ENCODE measurements around the gene ANKS1B. TPM values are rescaled to one million over a fixed set of nuclear protein-coding genes. Genes with fewer than 3 reads are reported as not detected.

ANKS1B gene
- total RNA-seq, 4 donors from 2014 or later = 0.88 to 10.7 (median 4.4) TPM

DNA sequence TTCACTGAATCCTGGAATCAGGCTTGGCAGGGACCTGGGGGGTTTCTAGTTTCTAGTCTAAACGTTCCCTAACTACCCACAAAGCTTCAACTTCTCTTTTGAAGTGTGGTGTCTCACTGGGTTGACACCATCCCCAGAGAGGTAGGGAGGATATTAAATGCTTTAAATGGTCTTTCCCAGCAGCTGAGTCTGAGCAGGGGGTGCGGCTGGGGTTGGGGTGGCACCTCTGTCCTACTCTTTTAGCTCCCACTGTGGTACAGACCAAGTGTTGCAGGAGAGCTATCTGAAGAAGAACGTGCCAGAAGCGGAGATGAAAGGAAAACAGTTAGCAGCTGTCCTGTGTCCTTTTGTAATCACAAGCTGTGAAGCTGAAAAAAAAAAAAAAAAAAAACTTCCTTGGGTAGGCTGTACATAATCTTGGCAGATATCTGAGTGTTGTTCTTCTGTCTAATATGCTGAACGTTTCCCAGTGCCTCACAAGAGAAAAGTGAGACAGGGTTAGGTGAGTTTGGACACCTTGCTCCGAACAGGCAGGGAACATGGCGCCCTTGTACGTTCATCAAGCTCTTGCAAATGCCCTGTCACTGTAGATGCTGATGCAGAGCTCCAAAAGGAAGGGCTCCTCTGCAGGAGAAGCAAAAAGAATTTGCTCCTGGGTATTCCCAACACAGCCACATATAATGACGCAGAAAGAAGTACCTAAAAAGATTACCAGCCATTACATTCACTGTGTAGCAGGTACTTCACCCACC, 892.5 kb downstream of the ANKS1B start:
- no peak overlapping the region for H3K27ac ChIP-seq
- H3K9me3 ChIP-seq = no peaks in the 10 kb centered on the region
- TF ChIP-seq POLR2A (IDR thresholded peaks at IDR 0.05) = no peak
- TF ChIP-seq CTCF (IDR thresholded peaks at IDR 0.05) = no peak
- no peak overlapping the region for H3K4me3 ChIP-seq
- H3K27me3 ChIP-seq = no peaks in the 10 kb centered on the region
- H3K4me1 ChIP-seq = no peaks in the 10 kb centered on the region
- no peaks in the 10 kb centered on the region for H3K36me3 ChIP-seq
- no peak for DNase-seq

DNA sequence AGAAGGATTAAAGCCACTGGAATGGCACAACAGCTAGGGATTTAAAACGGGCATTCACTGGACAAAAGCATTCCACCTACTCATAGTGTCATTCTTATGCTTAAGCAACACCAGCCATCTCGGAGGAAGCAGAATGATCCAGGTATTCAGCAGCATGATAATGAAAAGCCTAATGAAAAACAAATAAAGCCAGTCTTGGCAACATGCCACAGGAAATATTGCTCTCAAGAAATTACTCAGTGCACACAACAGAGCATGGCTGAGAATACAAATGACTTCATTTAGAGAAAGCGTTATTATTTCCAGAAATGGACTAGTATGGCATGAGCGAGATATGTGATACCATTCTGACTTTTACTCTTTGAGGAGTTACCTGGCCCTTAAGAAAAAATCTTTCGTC, 897.5 kb downstream of the ANKS1B start:
- TF ChIP-seq CTCF (IDR thresholded peaks at IDR 0.05) (no peak), POLR2A (IDR thresholded peaks at IDR 0.05) (no peak)
- Histone ChIP-seq H3K9me3 (no peaks in the 10 kb centered on the region), H3K4me3 (no peak overlapping the region), H3K36me3 (no peaks in the 10 kb centered on the region), H3K27ac (no peak overlapping the region), H3K27me3 (no peaks in the 10 kb centered on the region), H3K4me1 (no peaks in the 10 kb centered on the region)
- DNase-seq = no peak

DNA sequence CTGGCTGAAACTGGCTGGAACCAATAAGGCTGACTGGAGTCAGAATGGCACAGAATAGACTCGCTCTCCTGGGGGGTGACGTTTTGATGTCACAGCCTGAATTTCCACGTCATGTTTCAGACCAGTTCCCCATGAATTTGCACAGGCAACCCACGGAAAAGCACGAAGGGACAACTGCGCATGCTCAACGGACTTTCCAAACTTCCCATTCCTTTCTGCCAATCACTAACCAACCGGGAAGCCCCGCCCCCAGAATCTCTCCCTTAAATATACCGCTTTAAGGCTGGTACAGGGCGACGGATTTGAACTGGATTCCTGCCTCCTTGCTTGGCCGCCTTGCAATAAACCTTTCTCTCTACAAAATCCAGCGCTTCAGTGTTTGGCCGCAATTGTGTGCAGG, 904.9 kb downstream of the ANKS1B start:
- Histone ChIP-seq H3K27me3 (no peaks in the 10 kb centered on the region), H3K27ac (no peak overlapping the region), H3K36me3 (no peaks in the 10 kb centered on the region), H3K9me3 (no peaks in the 10 kb centered on the region), H3K4me3 (no peak overlapping the region), H3K4me1 (no peaks in the 10 kb centered on the region)
- DNase-seq = no peak
- TF ChIP-seq POLR2A (IDR thresholded peaks at IDR 0.05) (no peak), CTCF (IDR thresholded peaks at IDR 0.05) (no peak)

DNA sequence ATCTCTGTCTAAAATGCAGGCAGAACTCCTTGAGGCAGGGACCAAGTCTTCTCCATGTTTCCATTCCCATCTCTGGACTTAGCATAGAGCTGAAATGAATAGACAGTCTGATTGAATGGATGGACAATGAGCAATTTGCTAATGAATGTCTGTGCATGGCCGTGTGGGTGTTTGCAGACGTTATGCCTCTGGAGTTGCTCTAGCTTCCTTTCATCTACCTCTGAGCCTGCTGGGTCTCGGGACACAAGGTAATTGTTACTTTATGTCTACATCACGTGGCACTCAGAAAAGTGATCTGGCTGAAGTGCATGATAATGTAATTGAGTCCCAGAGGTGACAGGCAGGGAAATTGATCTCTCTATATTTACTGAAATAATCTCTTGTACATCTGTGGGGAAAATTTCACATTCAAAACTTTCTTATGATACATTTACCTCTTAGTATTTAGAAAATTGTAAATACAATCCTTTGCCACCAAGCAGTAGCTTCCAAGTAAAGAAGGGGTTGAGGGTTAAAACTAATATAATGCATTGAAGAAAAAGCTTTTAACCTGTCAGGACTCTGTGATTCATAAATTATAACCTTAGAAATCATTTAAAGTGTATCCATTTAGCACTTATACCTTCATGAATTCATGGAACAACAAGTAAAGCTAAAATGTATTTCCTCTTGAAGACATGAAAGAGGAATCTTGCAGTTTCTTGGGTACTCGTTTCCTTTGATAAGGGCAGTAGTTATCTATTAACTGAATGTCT, 915.6 kb downstream of the ANKS1B start:
- no peak for DNase-seq
- no peaks in the 10 kb centered on the region for H3K27me3 ChIP-seq
- TF ChIP-seq CTCF (IDR thresholded peaks at IDR 0.05) = no peak
- no peak for TF ChIP-seq POLR2A (IDR thresholded peaks at IDR 0.05)
- no peaks in the 10 kb centered on the region for H3K36me3 ChIP-seq
- H3K27ac ChIP-seq = no peak overlapping the region
- H3K4me3 ChIP-seq = no peak overlapping the region
- H3K4me1 ChIP-seq = no peaks in the 10 kb centered on the region
- no peaks in the 10 kb centered on the region for H3K9me3 ChIP-seq

- Histone ChIP-seq H3K27me3 (no peaks in the 10 kb centered on the region), H3K36me3 (no peaks in the 10 kb centered on the region), H3K4me1 (no peaks in the 10 kb centered on the region), H3K4me3 (no peak overlapping the region), H3K27ac (no peak overlapping the region), H3K9me3 (no peaks in the 10 kb centered on the region)
- no peak for TF ChIP-seq CTCF (IDR thresholded peaks at IDR 0.05)
- no peak for TF ChIP-seq POLR2A (IDR thresholded peaks at IDR 0.05)
- no peak for DNase-seq
Observed at GRCh38 chr12:99067171-99067785, 917.5 kb downstream of the ANKS1B start.

All from Peyer's patch (tissue), 4 donors.